BJ (cell line): ENCODE data around the gene SELP. TPM values are rescaled to one million over a fixed set of nuclear protein-coding genes. Genes with fewer than 3 reads are reported as not detected.
A peak's percentile ranks its signal among the peaks of the same experiment; 100 is the strongest.

ENCODE experiments used
- CTCF ChIA-PET: fragments of 350-600 bp; formaldehyde crosslinking; extraction: SDS; loops from one replicate; lab custom pipeline; 2021; ENCODE audit warnings: antibody characterized with exemption, inconsistent platforms; lab: Yijun Ruan, JAX
- POLR2A ChIA-PET: fragments of 300-600 bp; sonication (Branson Sonifier 250); formaldehyde crosslinking; extraction: SDS; loops from one replicate; lab custom pipeline; 2021; ENCODE audit warnings: antibody characterized with exemption; lab: Charles Lee
- DNase-seq: peaks from one replicate; pipeline ENCODE4 v3.0.0-alpha.2; 2011; ENCODE audit warnings: low read depth
- H3K27me3 ChIP-seq: 2 replicates; pipeline ENCODE4 v1.6.0; 2011; ENCODE audit warnings: low read length; ENCODE audit not compliant: control insufficient read depth, insufficient read depth
- H3K36me3 ChIP-seq: 2 replicates; pipeline ENCODE4 v1.5.1; 2011; ENCODE audit warnings: low read length; ENCODE audit not compliant: control insufficient read depth, insufficient read depth
- H3K4me3 ChIP-seq: 2 replicates; pipeline ENCODE4 v1.5.1; 2011; ENCODE audit warnings: low read depth, mild to moderate bottlenecking, control low read depth, low read length
- CTCF ChIP-seq: IDR thresholded peaks from 2 replicates; pipeline ENCODE4 v1.5.1; 2011; ENCODE audit warnings: low read depth, mild to moderate bottlenecking, control low read depth, inconsistent platforms, low read length, moderate library complexity; ENCODE audit not compliant: insufficient read depth
- polyA plus RNA-seq: library from polyadenylated mRNA; depleted of rRNA; stranded (reverse); fragments of >200 nt; gene quantifications from 2 replicates; pipeline ENCODE4 v1.2.3, GENCODE V29; 2011

Gene SELP
- polyA plus RNA-seq, 1 experiment: not detected

DNA sequence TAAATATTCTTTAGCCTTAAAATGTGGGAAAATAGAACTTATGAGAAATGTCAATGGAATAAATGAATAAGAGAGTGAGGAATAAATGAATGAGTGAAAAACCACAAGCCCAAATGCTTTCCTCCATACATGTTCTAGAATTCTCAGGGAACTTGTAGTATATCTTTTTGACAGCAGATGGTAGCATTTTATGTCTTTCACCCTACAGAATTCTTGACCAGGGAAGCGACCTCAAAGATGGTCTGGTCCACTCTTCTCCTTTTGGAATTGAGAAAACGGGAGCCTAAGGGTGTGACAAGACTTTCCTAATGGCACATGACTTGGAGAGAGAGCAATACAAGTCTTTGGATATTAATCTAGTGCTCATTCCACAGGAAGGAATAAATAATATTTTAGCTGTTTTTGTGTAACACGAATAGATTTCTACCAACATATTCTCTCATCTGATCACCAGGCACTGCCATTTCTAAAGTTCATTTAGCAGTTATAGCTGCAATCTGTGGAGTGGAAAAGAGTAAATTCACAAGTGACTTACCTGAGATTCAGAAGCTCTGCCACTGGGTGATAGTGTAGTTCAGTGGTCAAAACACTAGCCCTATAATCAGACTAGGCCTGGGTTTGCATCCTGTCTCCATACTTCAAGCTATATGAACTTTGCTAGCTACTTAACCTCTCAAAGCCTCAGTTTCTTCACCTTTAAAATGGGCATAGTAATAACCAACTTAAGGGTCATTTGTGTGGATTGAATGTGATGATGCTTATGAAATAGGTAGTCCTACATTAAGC, 28.6 kb downstream of the SELP start:
- POLR2A ChIA-PET: no interaction called here
- no peaks in the 10 kb centered on the region for H3K36me3 ChIP-seq
- no peaks in the 10 kb centered on the region for H3K27me3 ChIP-seq
- CTCF ChIA-PET: interaction anchor here (0.7 to 2.0 kb wide), 8 partner anchors 9 to 208 kb away, joined by 3 to 12 read pairs (median 4); no protein-coding TSS in a partner anchor
- no peak overlapping the region for H3K4me3 ChIP-seq
- TF ChIP-seq CTCF: peak; percentile 23; the same call in 1 of the 2 replicates
- no peak for DNase-seq

- no peak for DNase-seq
- TF ChIP-seq CTCF: no peak
- Histone ChIP-seq H3K36me3 (no peaks in the 10 kb centered on the region), H3K4me3 (no peak overlapping the region), H3K27me3 (no peaks in the 10 kb centered on the region)
- ChIA-PET POLR2A (no interaction called here), CTCF (interaction anchor here (1.0 kb wide), 1 partner anchor 214 kb away, joined by 3 read pairs; no protein-coding TSS in a partner anchor)
Measured at GRCh38 chr1:169595764-169596711, 33.9 kb downstream of the SELP start.

GRCh38 chr1:169594391-169594790, 35.5 kb downstream of the SELP start:
- CTCF ChIA-PET: no interaction called here

DNA sequence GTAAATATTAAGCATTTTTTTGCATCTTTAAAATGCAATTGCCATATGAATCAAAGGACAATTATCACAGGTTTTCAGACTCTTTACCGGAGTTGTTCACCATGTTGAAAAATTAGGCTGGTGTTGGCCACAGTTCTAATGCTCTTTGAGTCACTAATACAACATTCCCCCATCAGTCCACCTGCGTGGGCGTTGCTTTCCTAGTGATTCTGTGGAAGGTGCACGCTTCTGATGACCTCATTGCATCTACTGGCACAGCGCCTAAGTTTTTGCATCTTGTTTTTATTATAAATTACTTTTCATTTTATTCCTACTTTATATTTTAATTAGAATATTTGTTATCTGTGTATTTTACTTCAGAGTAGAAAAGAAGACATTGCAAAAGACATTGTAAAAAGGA, 39.0 kb downstream of the SELP start:
- no peaks in the 10 kb centered on the region for H3K36me3 ChIP-seq
- H3K4me3 ChIP-seq: no peak overlapping the region
- H3K27me3 ChIP-seq: peaks cover 2% of the 10 kb centered on the region; the same call in 1 of the 2 replicates
- TF ChIP-seq CTCF: no peak
- ChIA-PET CTCF (interaction anchor here (1.7 kb wide), 1 partner anchor 11 kb away, joined by 8 read pairs; no protein-coding TSS in a partner anchor), POLR2A (no interaction called here)
- no peak for DNase-seq

More at GRCh38 chr1:169594391-169594790, 35.5 kb downstream of the SELP start:
- Histone ChIP-seq H3K36me3 (no peaks in the 10 kb centered on the region), H3K27me3 (no peaks in the 10 kb centered on the region), H3K4me3 (no peak overlapping the region)
- no peak for DNase-seq
- POLR2A ChIA-PET: no interaction called here
- TF ChIP-seq CTCF: no peak
